Lung (tissue), 12 donors: ENCODE data around the gene IRF5. TPM values are rescaled to one million over a fixed set of nuclear protein-coding genes. Genes with fewer than 3 reads are reported as not detected.
"Not testable (repeated sequence)": the region's sequence is repeated elsewhere in the genome, so short reads cannot be mapped to it uniquely, and the experiment has no call there.

Experiments used
- ATAC-seq: fragments of 200-7000 bp; cut with Tn5 transposase; one replicate; pipeline ENCODE4 v1.9.1; 2020; ENCODE audit warnings: moderate number of reproducible peaks; ENCODE audit not compliant: insufficient read depth, low FRiP score
- DNase-seq, 3 donors: peaks; one replicate each; pipeline ENCODE4 v3.0.0-alpha.2; 2013 to 2017
- H3K27ac ChIP-seq, 2 donors: one replicate each; pipeline ENCODE4 v1.5.1; 2013; ENCODE audit warnings: mild to moderate bottlenecking in 2 of 2, moderate library complexity in 2 of 2, control low read depth in 1 of 2, inconsistent platforms in 1 of 2, low read depth in 1 of 2, low read length in 1 of 2
- H3K27me3 ChIP-seq, 3 donors: one replicate each; pipeline ENCODE4 v1.5.1; 2013; ENCODE audit warnings: low read length in 2 of 3; ENCODE audit not compliant: control insufficient read depth in 3 of 3, insufficient read depth in 3 of 3
- H3K36me3 ChIP-seq, 4 donors: one replicate each; pipeline ENCODE4 v1.5.1; 2013; ENCODE audit warnings: low read length in 4 of 4, mild to moderate bottlenecking in 1 of 4, moderate library complexity in 1 of 4; ENCODE audit not compliant: control insufficient read depth in 4 of 4, insufficient read depth in 4 of 4
- H3K4me1 ChIP-seq, 5 donors: one replicate each; pipeline ENCODE4 v1.5.1; 2013; ENCODE audit warnings: low read length in 5 of 5, mild to moderate bottlenecking in 2 of 5, moderate library complexity in 1 of 5; ENCODE audit not compliant: control insufficient read depth in 5 of 5, insufficient read depth in 5 of 5
- H3K4me3 ChIP-seq: one replicate; pipeline ENCODE4 v1.5.1; 2013; ENCODE audit warnings: mild to moderate bottlenecking, control low read depth, moderate library complexity
- H3K9ac ChIP-seq, 2 donors: one replicate each; pipeline ENCODE4 v1.5.1; 2013; ENCODE audit warnings: low read length in 2 of 2, control low read depth in 1 of 2; ENCODE audit not compliant: insufficient read depth in 1 of 2
- H3K9me3 ChIP-seq, 4 donors: one replicate each; pipeline ENCODE4 v1.5.1; 2013; ENCODE audit warnings: low read length in 3 of 4, mild to moderate bottlenecking in 1 of 4, moderate library complexity in 1 of 4; ENCODE audit not compliant: control insufficient read depth in 4 of 4, insufficient read depth in 3 of 4
- CTCF ChIP-seq: IDR thresholded peaks from 2 replicates; pipeline ENCODE4 v1.5.1; 2012; ENCODE audit warnings: mild to moderate bottlenecking; ENCODE audit errors: control extremely low read depth, extremely low read depth
- WGBS, 2 donors: extraction: QIAGEN DNeasy Blood & Tissue Kit; methylation state at CpG; one replicate each; pipeline ENCODE4 v1.1.7; 2013; 5-methylcytosine and 5-hydroxymethylcytosine counted together
- polyA plus RNA-seq, 2 donors: library from polyadenylated mRNA; stranded (reverse); fragments of 200-250 nt; gene quantifications; one replicate each; pipeline ENCODE4 v1.2.1, GENCODE V29; 2013
- total RNA-seq, 2 donors: library from RNA; depleted of rRNA in 1 of 2; stranded (reverse); fragments of >200 nt in 1 of 2; gene quantifications; one replicate each; pipeline ENCODE4 v1.2.1, GENCODE V29; 2014 to 2021
- donor health status: control.
- donor health status: control.
- donor health status: Bipolar disorder and iron deficiency.
- donor health status: healthy.
- donor health status: DM: yes; HTN: yes; CAD: no.

The IRF5 gene
- total and polyA plus RNA-seq, 4 donors: 6.0 to 34.1 (median 24.2) TPM

- no peak overlapping the region for H3K4me3 ChIP-seq
- peaks cover 0 to 33% (median 2%) of the 10 kb centered on the region in 5 donors for H3K4me1 ChIP-seq
- 83 to 85% methylated on average over 3 of the region's 3 CpGs for WGBS, 2 donors
- H3K9me3 ChIP-seq: peaks cover 0 to 14% (median 0%) of the 10 kb centered on the region in 4 donors
- TF ChIP-seq CTCF: no peak
- no peaks in the 10 kb centered on the region for H3K36me3 ChIP-seq
- H3K27me3 ChIP-seq: peaks cover 5 to 35% (median 21%) of the 10 kb centered on the region in 3 donors
- no peak for DNase-seq
- H3K27ac ChIP-seq: no peak overlapping the region
- no peak for ATAC-seq
- no peak overlapping the region for H3K9ac ChIP-seq
Measured at GRCh38 chr7:128912281-128912680, 25.4 kb upstream of the IRF5 start.

- not testable (repeated sequence) for DNase-seq, H3K27ac ChIP-seq, H3K9ac ChIP-seq, H3K36me3 ChIP-seq, H3K4me3 ChIP-seq, ATAC-seq
- Histone ChIP-seq H3K9me3 (peaks cover 0 to 14% (median 0%) of the 10 kb centered on the region in 4 donors), H3K4me1 (peaks cover 0 to 33% (median 2%) of the 10 kb centered on the region in 5 donors), H3K27me3 (peaks cover 5 to 36% (median 21%) of the 10 kb centered on the region in 3 donors)
- WGBS, 2 donors: 87 to 89% methylated on average over 6 to 13 of the region's 20 CpGs
Measured at GRCh38 chr7:128912709-128913495, 24.8 kb upstream of the IRF5 start.

GRCh38 chr7:128913870-128914565 is 23.7 kb upstream of the IRF5 start:
- WGBS, 2 donors: 80 to 90% methylated on average over 10 of the region's 10 CpGs
- Histone ChIP-seq H3K9ac (no peak overlapping the region), H3K36me3 (no peaks in the 10 kb centered on the region), H3K27ac (no peak overlapping the region), H3K4me3 (no peak overlapping the region), H3K27me3 (peaks cover 5 to 41% (median 21%) of the 10 kb centered on the region in 3 donors), H3K9me3 (peaks cover 0 to 14% (median 0%) of the 10 kb centered on the region in 4 donors), H3K4me1 (peaks cover 0 to 32% (median 2%) of the 10 kb centered on the region in 5 donors)
- DNase-seq (no peak), ATAC-seq (no peak)
- TF ChIP-seq CTCF: no peak

GRCh38 chr7:128914566-128915151 is 23.1 kb upstream of the IRF5 start:
- no peaks in the 10 kb centered on the region for H3K36me3 ChIP-seq
- no peak overlapping the region for H3K9ac ChIP-seq
- H3K9me3 ChIP-seq: peaks cover 0 to 14% (median 0%) of the 10 kb centered on the region in 4 donors
- H3K4me3 ChIP-seq: no peak overlapping the region
- H3K27me3 ChIP-seq: peaks cover 5 to 41% (median 21%) of the 10 kb centered on the region in 3 donors
- H3K4me1 ChIP-seq: peaks cover 0 to 26% (median 2%) of the 10 kb centered on the region in 5 donors
- WGBS, 2 donors: 42% methylated on average over 7 to 11 of the region's 11 CpGs
- no peak overlapping the region for H3K27ac ChIP-seq
- TF ChIP-seq CTCF: no peak
- DNase-seq (no peak), ATAC-seq (no peak)
